CD8-positive, alpha-beta memory T cell (primary cell): ENCODE data around the gene ZFC3H1. TPM values are rescaled to one million over a fixed set of nuclear protein-coding genes. Genes with fewer than 3 reads are reported as not detected.
A peak's percentile ranks its signal among the peaks of the same experiment; 100 is the strongest.

Experiments used
- CTCF ChIA-PET: fragments of 350-600 bp; sonication (Branson Sonifier 250); formaldehyde crosslinking; loops from one replicate; lab custom pipeline; 2021; ENCODE audit warnings: antibody characterized with exemption; lab: Charles Lee
- POLR2A ChIA-PET: fragments of 350-600 bp; sonication (Branson Sonifier 250); formaldehyde crosslinking; loops from one replicate; lab custom pipeline; 2021; ENCODE audit warnings: antibody characterized with exemption; lab: Charles Lee
- DNase-seq, 5 donors: peaks; one replicate each; pipeline versions ENCODE4 v3.0.0 to v3.0.0-alpha.2; 2020 to 2022; ENCODE audit warnings: mixed read lengths in 1 of 5
- H3K27ac ChIP-seq: one replicate; pipeline ENCODE4 v1.7.0; 2013; ENCODE audit warnings: low read depth, mild to moderate bottlenecking, low read length, moderate library complexity
- H3K27me3 ChIP-seq: 2 replicates; pipeline ENCODE4 v1.7.0; 2013; ENCODE audit warnings: low read length, mild to moderate bottlenecking; ENCODE audit not compliant: insufficient read depth, poor library complexity, severe bottlenecking
- H3K36me3 ChIP-seq: 2 replicates; pipeline ENCODE4 v1.7.0; 2013; ENCODE audit warnings: mild to moderate bottlenecking, low read length, moderate library complexity; ENCODE audit not compliant: insufficient read depth
- H3K4me1 ChIP-seq: 2 replicates; pipeline ENCODE4 v1.7.0; 2013; ENCODE audit warnings: mild to moderate bottlenecking, low read length, moderate library complexity; ENCODE audit not compliant: insufficient read depth
- H3K4me3 ChIP-seq: 2 replicates; pipeline ENCODE4 v1.7.0; 2013; ENCODE audit warnings: mild to moderate bottlenecking, low read length
- H3K9me3 ChIP-seq: 2 replicates; pipeline ENCODE4 v1.7.0; 2013; ENCODE audit warnings: mild to moderate bottlenecking, low read length
- H3K27ac Mint-ChIP-seq, 8 donors: one replicate each; pipeline ENCODE4 v1.8.0; 2020 to 2021; ENCODE audit warnings: mixed read lengths in 8 of 8, mild to moderate bottlenecking in 6 of 8, inconsistent platforms in 3 of 8, moderate library complexity in 3 of 8
- H3K27me3 Mint-ChIP-seq, 2 donors: one replicate each; pipeline ENCODE4 v1.8.0; 2020 to 2021; ENCODE audit warnings: mixed read lengths in 2 of 2, mild to moderate bottlenecking in 1 of 2, moderate library complexity in 1 of 2
- H3K36me3 Mint-ChIP-seq, 3 donors: one replicate each; pipeline ENCODE4 v1.8.0; 2020 to 2021; ENCODE audit warnings: mixed read lengths in 3 of 3, inconsistent platforms in 1 of 3, mild to moderate bottlenecking in 1 of 3
- H3K4me1 Mint-ChIP-seq, 3 donors: one replicate each; pipeline ENCODE4 v1.8.0; 2020 to 2021; ENCODE audit warnings: mixed read lengths in 3 of 3, inconsistent platforms in 1 of 3, mild to moderate bottlenecking in 1 of 3
- H3K4me3 Mint-ChIP-seq, 7 donors: one replicate each; pipeline ENCODE4 v1.8.0; 2020 to 2021; ENCODE audit warnings: mixed read lengths in 7 of 7, mild to moderate bottlenecking in 6 of 7, moderate library complexity in 4 of 7, inconsistent platforms in 2 of 7
- H3K9me3 Mint-ChIP-seq, 5 donors: one replicate each; pipeline ENCODE4 v1.8.0; 2020 to 2022; ENCODE audit warnings: mixed read lengths in 5 of 5, mild to moderate bottlenecking in 3 of 5, moderate library complexity in 2 of 5, inconsistent platforms in 1 of 5
- polyA plus RNA-seq: library from polyadenylated mRNA; unstranded; fragments of 300-500 nt; fragmentation: Illumina TruSeq; gene quantifications from one replicate; pipeline ENCODE4 v1.2.3, GENCODE V29; 2021
- total RNA-seq, 2 experiments: library from RNA; stranded (reverse); gene quantifications; one replicate each; pipeline ENCODE4 v1.2.3, GENCODE V29; 2021

ZFC3H1 gene
- total and polyA plus RNA-seq, 3 experiments from 2014 or later, result 27.9 to 42.6 (median 37.5) TPM

DNA sequence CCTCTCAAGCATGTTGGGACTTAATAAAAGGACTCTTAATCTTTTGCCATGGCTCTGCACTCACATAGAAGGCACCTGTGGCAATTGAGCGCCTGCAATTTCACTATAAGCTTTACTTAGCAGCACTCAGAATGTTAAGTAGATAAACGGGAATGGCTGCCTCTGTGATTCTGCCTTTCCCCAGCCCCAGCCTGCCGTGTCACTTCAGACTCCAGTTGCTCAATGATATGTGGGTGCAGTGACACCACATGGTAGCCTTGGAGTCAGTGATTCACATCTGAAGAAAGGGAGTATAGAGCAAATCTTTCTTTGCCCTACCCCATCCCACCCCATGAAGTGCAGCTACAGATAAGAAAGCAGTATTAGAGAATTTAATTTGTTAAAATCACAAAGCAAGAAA, 96.1 kb downstream of the ZFC3H1 start:
- H3K4me1 Mint-ChIP-seq, result no peaks in the 10 kb centered on the region
- peaks cover 0 to 3% (median 0%) of the 10 kb centered on the region in 5 donors for H3K9me3 Mint-ChIP-seq
- H3K9me3 ChIP-seq, result no peaks in the 10 kb centered on the region
- no peak overlapping the region for H3K27ac ChIP-seq
- no peaks in the 10 kb centered on the region for H3K4me1 ChIP-seq
- DNase-seq, result no peak
- no peaks in the 10 kb centered on the region for H3K27me3 ChIP-seq
- no peaks in the 10 kb centered on the region for H3K36me3 Mint-ChIP-seq
- no peaks in the 10 kb centered on the region for H3K36me3 ChIP-seq
- ChIA-PET CTCF (interaction anchor here (0.5 kb wide), 1 partner anchor 572 kb away, joined by 3 read pairs; no protein-coding TSS in a partner anchor), POLR2A (no interaction called here)
- H3K27me3 Mint-ChIP-seq, result peaks cover 10 to 36% of the 10 kb centered on the region in 2 donors
- H3K27ac Mint-ChIP-seq, result no peak overlapping the region
- H3K4me3 Mint-ChIP-seq, result no peak overlapping the region
- H3K4me3 ChIP-seq, result no peak overlapping the region

DNA sequence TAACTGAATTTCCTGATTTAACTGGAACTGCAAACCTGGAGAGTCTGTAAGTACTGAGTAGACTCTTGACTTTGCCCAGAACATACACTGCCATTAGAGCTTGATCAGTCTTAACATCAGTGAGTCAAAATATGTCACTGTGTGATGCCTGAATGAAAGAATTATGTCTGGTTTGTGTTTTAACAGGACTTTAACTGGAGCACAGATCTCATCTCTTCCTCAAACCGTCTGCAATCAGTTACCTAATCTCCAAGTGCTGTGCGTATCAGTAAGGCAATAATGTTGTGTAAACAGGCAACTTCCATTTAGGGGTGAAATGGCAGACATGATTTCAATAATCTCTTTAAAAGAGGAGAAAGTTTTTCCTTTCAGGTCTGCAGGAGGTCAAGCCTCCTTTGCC, 97.0 kb downstream of the ZFC3H1 start:
- H3K27ac ChIP-seq, result no peak overlapping the region
- no peaks in the 10 kb centered on the region for H3K27me3 ChIP-seq
- no peak for DNase-seq
- Mint-ChIP-seq H3K9me3 (peaks cover 0 to 3% (median 0%) of the 10 kb centered on the region in 5 donors), H3K4me3 (no peak overlapping the region), H3K27ac (no peak overlapping the region), H3K27me3 (peaks cover 10 to 33% of the 10 kb centered on the region in 2 donors), H3K4me1 (no peaks in the 10 kb centered on the region), H3K36me3 (no peaks in the 10 kb centered on the region)
- no peaks in the 10 kb centered on the region for H3K4me1 ChIP-seq
- no peaks in the 10 kb centered on the region for H3K9me3 ChIP-seq
- ChIA-PET POLR2A (no interaction called here), CTCF (no interaction called here)
- H3K36me3 ChIP-seq, result no peaks in the 10 kb centered on the region
- H3K4me3 ChIP-seq, result no peak overlapping the region

DNA sequence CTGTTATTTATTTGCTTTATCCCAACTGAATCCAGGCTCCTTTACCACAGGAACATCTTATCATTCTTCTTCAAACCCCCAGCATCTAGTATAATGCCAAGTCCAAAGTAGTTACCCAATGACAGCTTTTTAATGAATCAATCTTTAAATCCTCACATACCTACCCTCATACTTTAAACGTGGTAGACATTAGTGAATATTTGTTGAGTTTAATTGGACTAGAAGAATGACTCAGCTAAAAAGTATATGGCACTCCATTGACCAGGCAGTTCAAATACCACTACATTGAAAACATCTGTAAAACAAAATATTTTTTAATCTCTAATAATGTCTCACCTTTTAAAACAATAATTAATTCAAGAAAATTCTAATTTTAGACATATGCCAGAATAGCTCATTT, 98.1 kb downstream of the ZFC3H1 start:
- Mint-ChIP-seq H3K4me1 (no peaks in the 10 kb centered on the region), H3K27me3 (peaks cover 10 to 29% of the 10 kb centered on the region in 2 donors), H3K36me3 (no peaks in the 10 kb centered on the region), H3K4me3 (no peak overlapping the region), H3K27ac (no peak overlapping the region), H3K9me3 (peaks cover 0 to 3% (median 0%) of the 10 kb centered on the region in 5 donors)
- H3K36me3 ChIP-seq, result no peaks in the 10 kb centered on the region
- H3K9me3 ChIP-seq, result no peaks in the 10 kb centered on the region
- no peaks in the 10 kb centered on the region for H3K27me3 ChIP-seq
- H3K27ac ChIP-seq, result no peak overlapping the region
- CTCF ChIA-PET, result no interaction called here
- H3K4me1 ChIP-seq, result no peaks in the 10 kb centered on the region
- no peak overlapping the region for H3K4me3 ChIP-seq
- no peak for DNase-seq
- POLR2A ChIA-PET, result no interaction called here

DNA sequence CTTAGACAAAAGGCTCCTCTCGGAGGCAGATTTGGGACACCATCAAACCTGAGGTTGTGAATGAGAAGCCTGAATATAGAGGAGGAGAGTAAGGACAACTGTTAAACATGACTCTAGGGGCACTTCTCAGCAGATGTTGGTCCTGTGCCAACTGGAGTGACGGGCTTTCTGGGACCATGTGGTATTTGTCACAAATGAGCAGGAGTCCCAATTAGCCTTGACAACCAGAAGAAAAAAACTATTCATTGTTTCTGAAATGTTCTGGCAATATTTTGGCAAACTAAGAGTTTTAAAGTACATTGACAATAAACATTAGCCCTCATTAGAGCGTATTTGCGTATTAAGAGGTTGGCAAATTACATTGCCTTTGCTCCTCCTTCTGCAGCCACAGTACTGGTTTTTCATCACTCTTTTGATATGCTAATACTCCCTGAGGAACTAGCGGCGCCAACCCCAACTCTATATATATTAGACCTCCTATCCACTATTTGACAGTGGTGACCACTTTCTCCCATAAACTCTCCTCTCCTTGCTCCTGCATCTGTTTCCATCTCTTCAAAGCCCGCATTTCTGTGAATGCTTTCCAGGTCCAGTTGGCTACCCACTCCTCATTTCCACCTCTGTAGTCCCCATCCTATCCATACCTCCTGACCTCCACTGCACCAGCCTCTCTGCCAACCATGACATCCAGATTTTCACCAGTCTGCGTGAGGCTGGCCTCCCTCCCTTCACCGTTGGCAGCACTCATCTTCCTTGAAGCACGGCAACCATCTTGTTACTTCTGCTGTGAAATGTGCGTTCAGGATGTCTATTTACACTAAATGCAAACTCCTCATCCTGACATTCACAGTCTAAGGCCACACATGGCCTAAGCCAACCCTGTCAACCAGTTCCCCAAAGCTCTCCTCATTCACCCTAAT, 100.7 kb downstream of the ZFC3H1 start:
- H3K4me1 ChIP-seq, result no peaks in the 10 kb centered on the region
- POLR2A ChIA-PET, result no interaction called here
- H3K27ac ChIP-seq, result no peak overlapping the region
- H3K4me3 ChIP-seq, result no peak overlapping the region
- Mint-ChIP-seq H3K4me1 (no peaks in the 10 kb centered on the region), H3K36me3 (no peaks in the 10 kb centered on the region), H3K9me3 (no peaks in the 10 kb centered on the region), H3K27me3 (peaks cover 1 to 15% of the 10 kb centered on the region in 2 donors), H3K4me3 (no peak overlapping the region), H3K27ac (peak overlapping the region in 1 of 8 donors; percentile 16)
- H3K36me3 ChIP-seq, result no peaks in the 10 kb centered on the region
- CTCF ChIA-PET, result no interaction called here
- H3K27me3 ChIP-seq, result no peaks in the 10 kb centered on the region
- no peaks in the 10 kb centered on the region for H3K9me3 ChIP-seq
- DNase-seq, result no peak

Other genes with a start within 250 kb of the ZFC3H1 start
- gene LGR5, start 224.1 kb downstream of the ZFC3H1 start, total RNA-seq, result not detected
- gene LGR5, start 224.1 kb downstream of the ZFC3H1 start, polyA plus RNA-seq, result not detected
- gene THAP2, start 453 bp upstream of the ZFC3H1 start, total RNA-seq, result 1 to 10 TPM; 7.8 to 8.6 TPM
- gene THAP2, start 453 bp upstream of the ZFC3H1 start, polyA plus RNA-seq, result 5.2 TPM
- gene TMEM19, start 22.2 kb upstream of the ZFC3H1 start, total RNA-seq, result 10 to 100 TPM; 18.6 to 21.4 TPM
- gene TMEM19, start 22.2 kb upstream of the ZFC3H1 start, polyA plus RNA-seq, result 33.6 TPM
- gene RAB21, start 91.0 kb upstream of the ZFC3H1 start, total RNA-seq, result 100 to 1,000 TPM; 100 to 106 TPM
- gene RAB21, start 91.0 kb upstream of the ZFC3H1 start, polyA plus RNA-seq, result 39.3 TPM
- 10 to 100 TPM; 38.1 to 39.5 TPM for gene TBC1D15, start 175.9 kb upstream of the ZFC3H1 start, total RNA-seq
- gene TBC1D15, start 175.9 kb upstream of the ZFC3H1 start, polyA plus RNA-seq, result 36.6 TPM